Measurements from ENCODE around the gene PADI3.

PADI3 gene

GRCh38 chr1:17274186-17275170 lies 25.6 kb downstream of the PADI3 start:
- no peak for DNase-seq

DNA sequence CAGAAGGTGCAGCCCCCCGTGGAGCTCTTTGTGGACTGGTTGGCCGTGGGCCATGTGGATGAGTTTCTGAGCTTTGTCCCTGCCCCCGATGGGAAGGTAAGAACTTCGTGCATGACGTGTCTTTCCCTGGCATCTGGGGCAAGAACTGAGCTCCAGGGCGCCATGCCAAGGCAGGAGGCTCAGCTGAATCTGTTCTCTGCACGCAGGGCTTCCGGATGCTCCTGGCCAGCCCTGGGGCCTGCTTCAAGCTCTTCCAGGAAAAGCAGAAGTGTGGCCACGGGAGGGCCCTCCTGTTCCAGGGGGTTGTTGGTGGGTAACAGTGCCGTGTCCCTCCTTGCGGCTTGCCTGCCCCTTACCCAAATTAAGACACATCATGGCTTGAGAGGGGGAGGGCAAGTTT lies 27.7 kb downstream of the PADI3 start:
- DNase-seq = no peak

- no peak for DNase-seq
Observed at GRCh38 chr1:17277511-17278159, 28.7 kb downstream of the PADI3 start.

GRCh38 chr1:17278996-17279830 lies 30.3 kb downstream of the PADI3 start:
- no peak for DNase-seq

- no peak for DNase-seq
Observed at GRCh38 chr1:17280436-17280835, 31.5 kb downstream of the PADI3 start.

- DNase-seq = no peak
Observed at GRCh38 chr1:17280894-17281293, 32.0 kb downstream of the PADI3 start.

DNA sequence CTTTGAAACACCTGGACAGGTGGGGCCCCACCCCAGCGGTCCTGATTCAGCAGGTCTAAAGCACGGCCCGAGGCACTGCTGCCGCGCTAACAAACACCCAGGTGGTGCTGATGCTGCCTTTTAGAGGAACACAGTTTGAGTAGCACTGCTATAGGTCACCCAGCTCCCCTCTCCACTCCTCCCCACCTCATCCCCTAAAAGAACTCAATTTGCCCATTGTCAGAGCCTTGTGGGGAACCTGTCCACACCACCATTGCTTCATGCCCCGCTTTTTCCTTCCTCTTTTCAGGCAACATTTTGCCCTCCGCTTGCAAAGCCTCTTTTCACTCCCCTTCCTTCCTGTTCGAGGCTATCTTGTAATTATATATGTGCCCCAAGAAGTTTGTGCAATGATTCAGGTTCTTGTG lies 32.9 kb downstream of the PADI3 start:
- peak; percentile 2 for DNase-seq

DNA sequence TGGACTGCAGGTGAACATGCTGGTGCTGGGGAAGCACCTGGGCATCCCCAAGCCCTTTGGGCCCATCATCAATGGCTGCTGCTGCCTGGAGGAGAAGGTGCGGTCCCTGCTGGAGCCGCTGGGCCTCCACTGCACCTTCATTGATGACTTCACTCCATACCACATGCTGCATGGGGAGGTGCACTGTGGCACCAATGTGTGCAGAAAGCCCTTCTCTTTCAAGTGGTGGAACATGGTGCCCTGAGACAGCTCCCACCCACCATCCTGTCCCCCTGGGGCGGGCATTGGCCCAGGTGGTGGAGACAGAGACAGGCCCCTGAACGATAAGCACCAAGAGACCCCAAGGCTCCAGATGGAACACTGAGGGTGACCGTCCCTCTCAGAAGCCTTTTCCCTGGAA lies 33.9 kb downstream of the PADI3 start:
- no peak for DNase-seq

DNA sequence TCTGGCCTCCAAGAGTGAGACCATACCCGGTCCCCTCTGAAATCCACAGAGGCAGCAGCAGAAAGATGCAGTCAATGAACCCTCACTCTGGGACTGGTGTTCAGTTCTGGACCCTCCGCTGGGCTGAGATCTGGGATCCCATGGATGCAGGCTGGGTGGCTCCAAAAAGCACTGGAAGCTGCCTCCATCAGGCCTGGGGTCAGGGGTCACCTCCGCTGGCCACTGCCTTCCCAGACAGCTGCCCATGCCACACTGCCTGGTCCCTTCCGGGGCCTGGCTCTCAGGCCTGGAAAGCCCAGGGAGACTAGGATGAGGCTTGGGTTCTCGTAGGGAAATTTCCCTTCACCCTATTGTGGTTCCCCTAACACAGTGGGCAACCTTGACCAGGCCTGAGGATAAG lies 37.7 kb downstream of the PADI3 start:
- DNase-seq = no peak

- DNase-seq = no peak
Observed at GRCh38 chr1:17287130-17287776, 38.4 kb downstream of the PADI3 start.

- DNase-seq = no peak
Observed at GRCh38 chr1:17289721-17290120, 40.8 kb downstream of the PADI3 start.

DNA sequence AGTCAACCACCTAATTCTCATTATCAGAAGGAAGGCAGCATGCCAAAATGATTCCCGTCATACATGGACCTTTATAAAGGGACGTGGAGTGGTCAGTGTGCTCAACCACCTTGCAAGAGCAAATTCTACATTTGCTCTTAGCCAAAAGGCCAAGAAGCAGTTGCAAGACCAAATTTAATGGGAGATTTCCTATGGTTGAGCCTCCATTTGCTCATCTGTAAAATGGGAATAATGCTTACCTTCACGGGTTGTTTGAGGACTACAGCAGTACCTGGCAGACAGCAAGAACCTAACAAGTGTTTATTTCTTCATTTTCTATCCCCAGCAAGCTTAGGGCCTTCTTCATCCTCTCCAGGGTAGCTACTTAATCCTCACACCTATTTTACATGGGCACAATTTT lies 41.7 kb downstream of the PADI3 start:
- no peak for DNase-seq

- DNase-seq = no peak
Observed at GRCh38 chr1:17292299-17293160, 43.6 kb downstream of the PADI3 start.

DNA sequence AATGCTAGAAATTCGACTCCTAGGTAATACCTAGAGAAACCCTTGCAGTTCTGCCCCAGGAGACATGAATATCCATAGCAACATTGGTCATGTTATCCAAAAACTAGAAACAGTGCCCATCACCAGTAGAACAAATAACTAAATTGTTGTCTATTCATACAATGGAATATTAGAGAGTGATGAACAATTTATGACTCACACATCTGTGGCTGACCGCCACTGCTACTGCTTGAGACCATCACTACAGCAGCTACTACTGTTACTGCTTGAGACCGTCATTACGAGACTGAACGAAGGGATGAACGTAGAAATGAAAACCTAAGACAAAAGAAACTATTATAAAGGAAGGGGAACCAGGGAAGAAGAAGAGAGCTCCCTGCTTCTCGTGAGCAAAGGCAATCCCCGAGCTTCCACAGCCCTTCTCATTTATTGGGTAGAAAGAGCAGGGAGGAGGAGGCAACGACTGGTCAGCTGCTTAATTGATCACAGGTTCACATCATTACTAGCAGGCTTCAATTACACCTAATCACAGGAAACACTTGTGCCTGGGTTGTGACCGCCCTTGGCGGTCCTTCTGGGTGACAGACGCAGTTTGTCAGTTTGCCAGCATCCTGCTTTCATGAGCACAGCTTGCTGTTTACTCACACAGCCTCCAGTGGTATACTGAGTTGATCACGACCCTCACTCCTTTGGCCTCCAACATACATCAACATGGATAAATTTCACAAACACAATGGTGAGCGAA lies 45.0 kb downstream of the PADI3 start:
- no peak for DNase-seq

DNA sequence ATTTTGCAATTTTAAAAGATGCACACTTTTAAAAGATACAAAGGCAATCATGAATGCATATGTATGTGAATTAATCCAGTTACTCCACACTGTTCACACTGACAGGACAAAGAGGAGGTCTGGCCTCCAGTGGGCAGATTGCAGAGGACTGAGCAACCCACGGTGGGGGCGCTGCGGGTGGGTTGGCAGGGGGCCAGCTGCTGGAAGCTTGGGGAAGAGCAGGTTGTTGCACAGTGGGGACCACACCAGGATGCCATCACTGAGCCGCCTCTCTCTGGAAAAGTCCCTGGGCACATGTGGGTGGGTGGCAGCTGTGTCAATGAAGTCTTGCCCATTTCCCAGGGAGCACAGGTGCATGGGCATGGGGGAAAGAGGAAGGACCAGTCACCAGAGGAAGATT lies 46.4 kb downstream of the PADI3 start:
- no peak for DNase-seq

GRCh38 chr1:17296086-17296485 lies 47.2 kb downstream of the PADI3 start:
- DNase-seq = no peak

- no peak for DNase-seq
Observed at GRCh38 chr1:17297991-17298390, 49.1 kb downstream of the PADI3 start.

GRCh38 chr1:17301767-17302166 lies 52.9 kb downstream of the PADI3 start:
- DNase-seq = no peak

- DNase-seq = no peak
Observed at GRCh38 chr1:17304151-17304825, 55.4 kb downstream of the PADI3 start.

DNA sequence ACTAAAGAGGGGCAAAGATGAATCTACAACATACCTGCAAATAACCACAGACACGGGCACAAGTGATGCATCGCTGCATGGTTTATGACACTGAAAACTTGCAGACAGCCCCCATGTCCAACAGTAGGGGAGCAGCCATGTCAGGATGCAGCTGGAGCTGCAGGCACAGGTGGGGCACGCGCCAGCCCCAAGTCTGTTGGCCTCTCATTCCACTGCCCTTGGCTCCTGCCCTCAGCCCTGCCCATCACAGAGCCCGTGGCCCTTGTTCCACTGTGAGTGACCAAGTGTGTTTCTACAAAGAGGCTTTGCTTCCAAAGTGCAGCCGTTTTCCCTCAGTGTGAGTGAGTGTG lies 55.9 kb downstream of the PADI3 start:
- DNase-seq = no peak

All from midbrain (tissue), 1 donor.